ENCODE results near the gene ANGPTL7. TPM values are rescaled to one million over a fixed set of nuclear protein-coding genes. Genes with fewer than 3 reads are reported as not detected.

ANGPTL7 gene, protein sequence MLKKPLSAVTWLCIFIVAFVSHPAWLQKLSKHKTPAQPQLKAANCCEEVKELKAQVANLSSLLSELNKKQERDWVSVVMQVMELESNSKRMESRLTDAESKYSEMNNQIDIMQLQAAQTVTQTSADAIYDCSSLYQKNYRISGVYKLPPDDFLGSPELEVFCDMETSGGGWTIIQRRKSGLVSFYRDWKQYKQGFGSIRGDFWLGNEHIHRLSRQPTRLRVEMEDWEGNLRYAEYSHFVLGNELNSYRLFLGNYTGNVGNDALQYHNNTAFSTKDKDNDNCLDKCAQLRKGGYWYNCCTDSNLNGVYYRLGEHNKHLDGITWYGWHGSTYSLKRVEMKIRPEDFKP
- polyA plus RNA-seq (2011; rRNA removed) = not detected in 2 replicates
- polyA minus RNA-seq (2011; rRNA and poly(A)+ RNA removed) = not detected in 2 replicates

GRCh38 chr1:11188858-11189451, at the start of gene ANGPTL7:
ANGPTL7 (plus strand) TSS chr1:11189355; CDS start chr1:11189580, 225 bp downstream.
- Histone ChIP-seq H3K36me3 (ENCODE audit: control insufficient read depth, insufficient read depth, low read length) (peaks cover 8% of the 10 kb centered on the region), H3K4me3 (ENCODE audit: low read depth, low read length) (no peak within 1 kb of the TSS), H3K27me3 (ENCODE audit: control insufficient read depth, insufficient read depth, low read length) (no peaks in the 10 kb centered on the region)
- ChIA-PET POLR2A (no interaction called here), CTCF (interaction anchor here (1.0 kb wide), 1 partner anchor 64 kb away, joined by 3 read pairs; no protein-coding TSS in a partner anchor)
- no peak for TF ChIP-seq CTCF (IDR thresholded peaks at IDR 0.05; ENCODE audit: insufficient read depth, low read depth, low read length)
- no peak for DNase-seq (ENCODE audit: low read depth)

DNA sequence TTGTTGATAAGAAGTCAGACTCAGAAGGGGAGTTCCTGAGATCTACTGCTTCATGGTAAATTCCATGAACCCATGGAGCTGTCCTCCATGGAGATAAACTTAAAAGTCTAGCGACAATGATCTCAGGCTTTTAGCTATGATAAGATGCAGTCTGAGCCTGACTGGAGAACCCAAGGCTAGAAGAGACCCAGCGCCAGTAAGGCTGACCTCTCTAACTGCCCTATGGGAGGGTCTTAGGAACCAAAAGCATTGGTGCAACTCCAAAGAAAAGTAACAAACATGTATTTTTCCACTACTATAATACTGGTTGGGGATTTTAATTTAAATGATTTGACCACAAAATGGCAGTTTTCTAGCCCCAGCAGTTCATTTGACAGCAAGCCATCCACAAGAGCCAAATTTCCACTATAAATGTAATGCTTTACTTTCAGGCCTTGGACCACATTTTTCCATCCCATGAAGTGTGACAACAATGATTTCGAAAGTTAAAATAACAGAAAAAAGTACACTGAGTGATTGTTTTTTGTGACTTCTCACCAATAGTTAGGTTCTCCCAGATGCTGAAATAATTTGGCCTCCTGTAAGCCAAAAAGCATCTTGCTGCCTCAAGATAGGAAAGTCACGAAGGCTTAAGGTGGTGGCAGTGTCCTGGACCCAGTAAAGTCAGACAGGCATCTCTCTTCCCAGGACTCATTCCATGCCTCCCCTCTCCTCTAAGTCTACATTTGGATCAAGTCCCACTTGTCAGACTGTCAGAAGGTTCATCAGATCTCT, 46.4 kb upstream of the ANGPTL7 start:
- H3K27me3 ChIP-seq (ENCODE audit: control insufficient read depth, insufficient read depth, low read length) = no peaks in the 10 kb centered on the region
- DNase-seq (ENCODE audit: low read depth) = no peak
- POLR2A ChIA-PET = no interaction called here
- no peak for TF ChIP-seq CTCF (IDR thresholded peaks at IDR 0.05; ENCODE audit: insufficient read depth, low read depth, low read length)
- no peak overlapping the region for H3K4me3 ChIP-seq (ENCODE audit: low read depth, low read length)
- CTCF ChIA-PET = no interaction called here
- H3K36me3 ChIP-seq (ENCODE audit: control insufficient read depth, insufficient read depth, low read length) = peaks cover 8% of the 10 kb centered on the region

- Histone ChIP-seq H3K36me3 (ENCODE audit: control insufficient read depth, insufficient read depth, low read length) (peaks cover 7% of the 10 kb centered on the region), H3K27me3 (ENCODE audit: control insufficient read depth, insufficient read depth, low read length) (no peaks in the 10 kb centered on the region), H3K4me3 (ENCODE audit: low read depth, low read length) (no peak overlapping the region)
- DNase-seq (ENCODE audit: low read depth) = no peak
- CTCF ChIA-PET = no interaction called here
- no peak for TF ChIP-seq CTCF (IDR thresholded peaks at IDR 0.05; ENCODE audit: insufficient read depth, low read depth, low read length)
- POLR2A ChIA-PET = no interaction called here
Observed at GRCh38 chr1:11143401-11143800, 45.8 kb upstream of the ANGPTL7 start.

DNA sequence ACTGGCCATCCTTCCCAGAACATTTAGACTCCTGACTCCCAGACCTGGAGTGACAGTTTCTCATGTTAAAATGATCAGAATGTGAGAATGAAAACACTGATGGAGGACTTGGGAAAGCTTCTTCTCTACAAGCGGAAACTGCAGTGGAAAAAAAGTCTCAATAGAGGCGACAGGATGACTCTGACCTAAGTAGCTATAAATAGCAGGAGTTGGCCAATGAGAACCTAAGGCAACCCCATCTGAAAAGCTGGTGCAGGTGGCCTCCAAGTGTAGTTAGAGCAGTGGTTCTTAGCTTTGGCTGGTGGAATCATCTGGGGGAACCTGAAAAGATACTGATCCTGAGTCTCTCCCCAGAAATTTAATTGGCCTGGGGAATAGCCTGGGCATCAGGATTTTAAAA, 45.2 kb upstream of the ANGPTL7 start:
- H3K36me3 ChIP-seq (ENCODE audit: control insufficient read depth, insufficient read depth, low read length) = peaks cover 7% of the 10 kb centered on the region
- POLR2A ChIA-PET = no interaction called here
- no peaks in the 10 kb centered on the region for H3K27me3 ChIP-seq (ENCODE audit: control insufficient read depth, insufficient read depth, low read length)
- no peak overlapping the region for H3K4me3 ChIP-seq (ENCODE audit: low read depth, low read length)
- DNase-seq (ENCODE audit: low read depth) = no peak
- no peak for TF ChIP-seq CTCF (IDR thresholded peaks at IDR 0.05; ENCODE audit: insufficient read depth, low read depth, low read length)
- CTCF ChIA-PET = interaction anchor here (0.7 kb wide), 1 partner anchor 22 kb away, joined by 3 read pairs; no protein-coding TSS in a partner anchor

Data from BJ (cell line).